Measurements from ENCODE around the gene AGAP2. TPM values are rescaled to one million over a fixed set of nuclear protein-coding genes. Genes with fewer than 3 reads are reported as not detected.

Gene AGAP2
- total and polyA plus RNA-seq, 2 of the 8 experiments (the other 6 are each of a cell fraction or from before 2014, with no cell fraction given) = 1.5 TPM

DNA sequence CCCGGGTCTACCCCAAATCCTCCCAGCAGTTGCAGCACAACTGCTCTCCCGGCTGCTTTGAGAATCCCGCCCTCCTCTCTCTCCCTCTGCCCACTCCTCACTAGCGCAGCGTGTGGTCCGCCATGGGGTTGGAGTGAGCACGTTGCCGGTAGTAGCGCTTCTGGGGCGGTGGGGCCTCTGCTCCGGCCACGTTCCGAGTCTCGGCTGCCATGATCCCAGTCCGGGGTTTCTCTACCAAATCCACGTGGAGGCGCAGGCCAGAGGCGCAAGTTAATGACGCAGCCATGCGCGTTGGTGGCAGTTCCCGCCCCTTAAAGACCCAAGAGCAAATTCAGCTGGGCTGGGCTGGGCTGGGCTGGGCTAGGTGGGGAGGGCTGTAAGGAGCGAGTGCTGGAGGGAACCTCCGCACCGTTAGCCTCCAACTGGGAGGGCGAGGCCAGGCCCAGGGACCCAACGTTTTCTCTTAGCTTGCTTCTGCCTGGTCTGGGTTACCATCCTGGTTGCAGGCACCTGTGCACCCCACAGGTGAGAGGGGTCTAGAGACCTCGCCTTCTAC is 33.4 kb upstream of the AGAP2 start, which contains the start of gene METTL1 (continued):
- TF ChIP-seq TCF12 (IDR thresholded peaks at IDR 0.05; ENCODE audit: low read depth, low read length) = peak; percentile 45; the same call in 1 of the 2 replicates
- no peak for TF ChIP-seq CBX8 (IDR thresholded peaks at IDR 0.05; ENCODE audit: borderline replicate concordance, low read depth, low read length)
- TF ChIP-seq KDM4A (IDR thresholded peaks at IDR 0.05; ENCODE audit: low read depth, low read length, severe bottlenecking) = peak; percentile 18
- TF ChIP-seq JUND (IDR thresholded peaks at IDR 0.05; ENCODE audit: low read length) = 0 out of 2 replicates have a peak, but pooled peaks have one; percentile 72
- TF ChIP-seq BACH1 (IDR thresholded peaks at IDR 0.05; ENCODE audit: low read length) = no peak
- peak; percentile 100 for TF ChIP-seq PHF8 (conservative IDR thresholded peaks at IDR 0.05; ENCODE audit: low read depth, low read length)
- TF ChIP-seq GTF2F1 (IDR thresholded peaks at IDR 0.05; ENCODE audit: borderline replicate concordance, low read depth, low read length) = no peak; the same call in 1 of the 2 replicates
- TF ChIP-seq CHD2 (IDR thresholded peaks at IDR 0.05; ENCODE audit: low read length) = peak; percentile 50; the same call in 1 of the 2 replicates
- TF ChIP-seq TAF7 (optimal IDR thresholded peaks at IDR 0.05; ENCODE audit: borderline replicate concordance, low read depth, low read length) = peak; percentile 98
- peak; percentile 92 for TF ChIP-seq YY1 (IDR thresholded peaks at IDR 0.05; ENCODE audit: low read depth, low read length)
- TF ChIP-seq BCL11A (IDR thresholded peaks at IDR 0.05; ENCODE audit: low read depth in 2 of 2, low read length in 2 of 2) = no peak
- TF ChIP-seq EZH2 (IDR thresholded peaks at IDR 0.05; ENCODE audit: low read depth, low read length, severe bottlenecking) = no peak
- TF ChIP-seq ZNF274 (IDR thresholded peaks at IDR 0.05; ENCODE audit: borderline replicate concordance, extremely low read depth, low read length) = no peak
- TF ChIP-seq RBBP5 (IDR thresholded peaks at IDR 0.05; ENCODE audit: borderline replicate concordance, low read depth, low read length) = no peak
- peak; percentile 93 for TF ChIP-seq TBP (IDR thresholded peaks at IDR 0.05; ENCODE audit: low read depth, low read length)
- TF ChIP-seq NRF1 (IDR thresholded peaks at IDR 0.05; ENCODE audit: low read depth, low read length) = no peak
- peak; percentile 94 for TF ChIP-seq SP1 (IDR thresholded peaks at IDR 0.05; ENCODE audit: low read depth, low read length)
- TF ChIP-seq CEBPB (IDR thresholded peaks at IDR 0.05; ENCODE audit: low read depth, low read length) = no peak
- TF ChIP-seq SP2 (IDR thresholded peaks at IDR 0.05; ENCODE audit: low read length) = no peak
- TF ChIP-seq HDAC6 (IDR thresholded peaks at IDR 0.05; ENCODE audit: low read depth, low read length) = no peak
- 0 out of 3 replicates have a peak, but pooled peaks of 1 of the 2 experiments have one; percentile 66 for TF ChIP-seq EP300 (IDR thresholded peaks at IDR 0.05; ENCODE audit: borderline replicate concordance in 1 of 2, low read depth in 2 of 2, low read length in 2 of 2)
- TF ChIP-seq NANOG (IDR thresholded peaks at IDR 0.05; ENCODE audit: insufficient read depth, low read depth, low read length, poor library complexity, severe bottlenecking) = peak; percentile 28
- TF ChIP-seq MAFK (IDR thresholded peaks at IDR 0.05; ENCODE audit: low read depth, low read length) = no peak
- no peak for TF ChIP-seq RAD21 (IDR thresholded peaks at IDR 0.05 in 1 of 2, conservative IDR thresholded peaks at IDR 0.05 in 1 of 2; ENCODE audit: low read depth in 2 of 2, low read length in 2 of 2)
- TF ChIP-seq EGR1 (IDR thresholded peaks at IDR 0.05; ENCODE audit: borderline replicate concordance, low read depth, low read length) = no peak; the same call in 1 of the 2 replicates
- peak; percentile 27; the same call in 1 of the 2 replicates for TF ChIP-seq TEAD4 (IDR thresholded peaks at IDR 0.05; ENCODE audit: low read depth, low read length)
